Measurements from ENCODE around the gene PTPRT.

PTPRT gene

DNA sequence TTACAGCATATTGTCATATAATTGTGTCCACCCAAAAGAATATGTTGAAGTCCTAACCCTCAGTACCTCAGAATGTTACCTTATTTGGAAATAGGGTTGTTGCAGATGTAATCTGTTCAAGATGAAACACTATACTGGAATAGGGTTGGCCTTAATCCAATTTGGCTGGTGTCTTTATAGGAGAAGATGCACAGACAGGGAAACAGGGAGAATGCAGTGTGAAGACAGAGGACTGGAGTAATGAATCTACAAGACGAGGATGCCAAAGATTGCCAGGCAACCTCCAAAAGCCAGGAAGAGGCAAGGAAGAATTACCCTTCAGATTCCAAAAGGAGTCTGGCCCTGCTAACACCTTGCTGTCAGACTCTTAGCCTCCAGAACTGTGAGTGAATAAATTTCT is 482.9 kb downstream of the PTPRT start:
- no peak for DNase-seq (ENCODE audit: low spot score)

DNA sequence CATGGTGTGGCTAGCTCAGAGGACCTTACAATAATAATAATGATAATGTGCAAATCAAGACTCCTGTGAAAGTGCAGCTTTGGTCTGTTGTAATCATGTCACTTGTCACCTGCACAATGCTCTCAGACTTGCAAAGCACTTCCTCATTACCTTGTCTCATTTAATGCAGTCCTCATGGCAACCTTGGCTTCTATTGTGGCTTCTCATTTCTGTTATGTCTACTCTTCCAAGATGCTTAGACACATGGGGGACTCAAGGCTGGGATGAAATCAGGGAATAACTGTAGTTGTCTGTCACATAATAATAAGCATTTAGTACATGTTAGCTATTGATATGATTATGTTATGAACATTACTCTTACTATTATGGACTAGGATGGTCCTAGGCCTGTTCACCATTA is 484.2 kb downstream of the PTPRT start:
- TF ChIP-seq, protein P1, sequence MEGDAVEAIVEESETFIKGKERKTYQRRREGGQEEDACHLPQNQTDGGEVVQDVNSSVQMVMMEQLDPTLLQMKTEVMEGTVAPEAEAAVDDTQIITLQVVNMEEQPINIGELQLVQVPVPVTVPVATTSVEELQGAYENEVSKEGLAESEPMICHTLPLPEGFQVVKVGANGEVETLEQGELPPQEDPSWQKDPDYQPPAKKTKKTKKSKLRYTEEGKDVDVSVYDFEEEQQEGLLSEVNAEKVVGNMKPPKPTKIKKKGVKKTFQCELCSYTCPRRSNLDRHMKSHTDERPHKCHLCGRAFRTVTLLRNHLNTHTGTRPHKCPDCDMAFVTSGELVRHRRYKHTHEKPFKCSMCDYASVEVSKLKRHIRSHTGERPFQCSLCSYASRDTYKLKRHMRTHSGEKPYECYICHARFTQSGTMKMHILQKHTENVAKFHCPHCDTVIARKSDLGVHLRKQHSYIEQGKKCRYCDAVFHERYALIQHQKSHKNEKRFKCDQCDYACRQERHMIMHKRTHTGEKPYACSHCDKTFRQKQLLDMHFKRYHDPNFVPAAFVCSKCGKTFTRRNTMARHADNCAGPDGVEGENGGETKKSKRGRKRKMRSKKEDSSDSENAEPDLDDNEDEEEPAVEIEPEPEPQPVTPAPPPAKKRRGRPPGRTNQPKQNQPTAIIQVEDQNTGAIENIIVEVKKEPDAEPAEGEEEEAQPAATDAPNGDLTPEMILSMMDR (IDR thresholded peaks at IDR 0.05; ENCODE audit: extremely low read depth, insufficient read depth, missing control alignments): no peak
- in situ Hi-C loops (cut with MboI; ENCODE audit: low pct_unique_long_range_greater_than_20kb, low sequenced_read_pairs, unreplicated experiment): no loop called here
- no peak for DNase-seq (ENCODE audit: low spot score)

More for the DNA sequence above, 482.9 kb downstream of the PTPRT start:
- in situ Hi-C loops (cut with MboI; ENCODE audit: low pct_unique_long_range_greater_than_20kb, low sequenced_read_pairs, unreplicated experiment): no loop called here
- TF ChIP-seq, protein P1 (IDR thresholded peaks at IDR 0.05; ENCODE audit: extremely low read depth, insufficient read depth, missing control alignments): no peak

DNA sequence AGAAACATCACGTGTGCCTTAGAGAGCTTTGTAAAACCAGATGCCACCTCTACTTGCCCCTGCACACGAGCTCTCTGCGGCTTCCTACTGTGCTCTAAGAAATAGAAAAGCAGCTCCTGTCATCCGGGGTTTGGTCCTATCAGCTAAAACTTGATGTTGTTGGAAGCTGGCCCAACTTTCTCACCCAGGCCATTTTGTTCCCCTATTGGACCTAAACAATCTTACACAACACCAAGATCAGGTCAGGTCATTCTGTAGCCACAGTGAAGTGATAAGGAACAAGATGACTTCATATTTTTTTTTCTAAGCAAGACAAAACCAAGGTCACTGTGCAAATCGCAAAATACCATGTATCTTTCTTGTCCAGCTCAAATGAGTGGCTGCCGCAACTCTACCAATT is 486.0 kb downstream of the PTPRT start:
- in situ Hi-C loops (cut with MboI; ENCODE audit: low pct_unique_long_range_greater_than_20kb, low sequenced_read_pairs, unreplicated experiment): no loop called here
- DNase-seq (ENCODE audit: low spot score): no peak
- TF ChIP-seq, protein P1 (IDR thresholded peaks at IDR 0.05; ENCODE audit: extremely low read depth, insufficient read depth, missing control alignments): no peak

DNA sequence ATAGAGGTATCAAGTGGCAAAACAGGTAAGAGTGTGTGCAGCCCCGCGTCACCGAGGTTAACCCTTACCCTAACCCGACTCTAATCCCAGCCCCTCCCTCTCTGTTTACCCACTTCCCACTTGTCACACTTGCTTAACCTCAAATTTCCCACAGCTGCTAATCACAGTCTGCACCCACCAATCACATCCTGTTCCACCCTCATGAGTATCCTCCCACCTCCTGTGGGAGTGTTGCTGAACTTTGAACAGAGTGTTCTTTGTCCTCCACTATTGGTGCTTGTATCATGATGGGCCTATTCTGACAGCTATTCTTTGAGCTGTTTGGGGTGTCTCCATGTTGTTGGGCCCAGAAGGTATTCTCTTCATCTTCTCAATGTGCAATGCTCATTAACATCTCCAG is 487.8 kb downstream of the PTPRT start:
- no peak for DNase-seq (ENCODE audit: low spot score)
- in situ Hi-C loops (cut with MboI; ENCODE audit: low pct_unique_long_range_greater_than_20kb, low sequenced_read_pairs, unreplicated experiment): no loop called here
- TF ChIP-seq, protein P1 (IDR thresholded peaks at IDR 0.05; ENCODE audit: extremely low read depth, insufficient read depth, missing control alignments): no peak

DNA sequence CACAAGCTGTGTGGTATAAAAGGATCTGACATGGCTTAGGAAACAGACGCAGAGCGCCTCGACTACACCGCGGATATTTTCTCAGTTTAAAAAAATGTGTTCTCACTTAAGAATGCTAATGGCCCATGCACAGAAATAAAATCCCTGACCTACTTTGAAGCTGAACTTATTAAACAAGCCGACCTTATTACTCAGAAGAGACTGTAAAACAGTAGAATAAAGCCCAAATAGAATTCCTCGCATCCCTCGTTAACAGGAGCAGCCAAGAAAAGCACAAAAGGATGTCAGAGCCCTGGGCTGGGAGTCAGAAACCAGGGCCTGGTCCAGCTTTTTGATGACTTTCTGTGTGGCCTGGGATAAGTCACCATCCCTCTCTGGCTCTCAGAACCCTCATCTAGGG is 489.3 kb downstream of the PTPRT start:
- no peak for DNase-seq (ENCODE audit: low spot score)
- in situ Hi-C loops (cut with MboI; ENCODE audit: low pct_unique_long_range_greater_than_20kb, low sequenced_read_pairs, unreplicated experiment): no loop called here
- TF ChIP-seq, protein P1 (IDR thresholded peaks at IDR 0.05; ENCODE audit: extremely low read depth, insufficient read depth, missing control alignments): no peak

DNA sequence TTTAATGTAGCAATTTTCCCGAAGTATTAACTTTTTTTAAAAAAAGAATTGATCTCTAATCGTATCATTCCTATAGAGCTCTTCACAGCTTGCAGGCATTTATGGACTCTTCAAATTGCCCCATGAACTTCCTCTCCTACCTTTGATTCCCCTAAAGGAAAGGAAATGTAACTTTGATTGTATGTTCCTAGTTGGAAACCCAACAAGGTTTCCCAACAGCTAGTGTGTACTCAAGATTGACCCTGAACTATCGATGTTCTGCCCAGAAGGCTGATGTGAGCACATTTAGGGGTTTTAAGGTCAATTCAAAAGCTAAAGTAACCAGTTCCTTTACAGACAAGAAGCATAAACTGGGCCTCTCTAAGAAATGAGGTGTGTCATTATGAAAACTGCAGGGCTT is 491.7 kb downstream of the PTPRT start:
- TF ChIP-seq, protein P1 (IDR thresholded peaks at IDR 0.05; ENCODE audit: extremely low read depth, insufficient read depth, missing control alignments): no peak
- no peak for DNase-seq (ENCODE audit: low spot score)
- in situ Hi-C loops (cut with MboI; ENCODE audit: low pct_unique_long_range_greater_than_20kb, low sequenced_read_pairs, unreplicated experiment): no loop called here

All from GM13977 (cell line).